Mucosa of descending colon (tissue), 3 donors: Measurements from ENCODE around the gene PCNX1. TPM values are rescaled to one million over a fixed set of nuclear protein-coding genes. Genes with fewer than 3 reads are reported as not detected.

Source experiments
- ATAC-seq: fragments of 200-7000 bp; cut with Tn5 transposase; one replicate; pipeline ENCODE4 v1.9.1; 2020; ENCODE audit warnings: mild to moderate bottlenecking, moderate library complexity
- DNase-seq, 3 donors: peaks; one replicate each; pipeline ENCODE4 v3.0.0-alpha.2; 2020
- H3K36me3 ChIP-seq: fragments of 200-600 bp; one replicate; pipeline ENCODE4 v1.8.0; 2021; ENCODE audit warnings: low read depth, mild to moderate bottlenecking
- H3K4me1 ChIP-seq: fragments of 200-600 bp; one replicate; pipeline ENCODE4 v1.8.0; 2021; ENCODE audit warnings: low read depth, mild to moderate bottlenecking
- H3K4me3 ChIP-seq: fragments of 200-600 bp; one replicate; pipeline ENCODE4 v1.8.0; 2021; ENCODE audit warnings: mild to moderate bottlenecking
- H3K9me3 ChIP-seq: fragments of 200-600 bp; one replicate; pipeline ENCODE4 v1.8.0; 2021; ENCODE audit warnings: mild to moderate bottlenecking
- intact Hi-C, 2 donors: fragments of 100-400 bp; cut with DNase I in 1 of 2; cut with micrococcal nuclease in 1 of 2; formaldehyde crosslinking; loops; one replicate each; pipeline versions ENCODE4 v1.11.0 to v1.11.1; 2022; cut with DNase I, micrococcal nuclease
- total RNA-seq, 3 donors: library from RNA; stranded (reverse); fragmentation: NEBNext Ultra II Directional in 2 of 3; extraction: Animal tissue kit (Norgen Biotek cat#: 25700) in 2 of 3; gene quantifications; one replicate each; pipeline versions ENCODE4 v1.2.1 to v1.2.4, GENCODE V29; 2021 to 2023
- TF ChIP-seq, protein P1 (sequence below): fragments of 200-600 bp; IDR thresholded peaks from one replicate; pipeline ENCODE4 v1.8.0; 2022; ENCODE audit warnings: antibody characterized with exemption, mild to moderate bottlenecking
- donor health status: DM: no; HTN: no; CAD: no; lungs with moderate emphysema.
- donor health status: DM: no; HTN: no; CAD: no.
- donor health status: DM: no; HTN: yes; CAD: no.

The PCNX1 gene
- total RNA-seq, 3 donors from 2014 or later = 27.5 to 49.4 (median 33.5) TPM

DNA sequence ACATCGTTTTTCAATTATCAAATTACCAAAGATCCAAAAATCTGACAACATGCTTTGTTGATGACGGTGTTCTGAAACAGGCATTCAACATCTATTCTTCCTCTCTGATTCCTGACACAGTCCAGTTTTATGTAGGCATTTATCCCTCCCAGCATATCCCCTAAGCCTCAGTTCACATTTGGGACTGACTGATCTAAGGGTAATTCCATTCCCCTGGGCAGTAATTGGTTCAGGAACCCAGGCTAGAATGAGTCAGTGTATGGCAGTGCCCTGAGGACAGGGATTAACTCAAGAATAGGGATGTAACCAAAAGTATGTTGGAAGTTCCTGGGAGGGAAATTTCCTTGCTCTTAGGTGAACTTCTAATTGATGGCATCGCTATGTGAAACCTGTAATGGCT is 10.3 kb upstream of the PCNX1 start:
- no peaks in the 10 kb centered on the region for H3K4me1 ChIP-seq
- DNase-seq (no peak), ATAC-seq (no peak)
- intact Hi-C loops = no loop called here
- H3K36me3 ChIP-seq = no peaks in the 10 kb centered on the region
- no peak overlapping the region for H3K4me3 ChIP-seq
- H3K9me3 ChIP-seq = no peaks in the 10 kb centered on the region
- TF ChIP-seq, protein P1, sequence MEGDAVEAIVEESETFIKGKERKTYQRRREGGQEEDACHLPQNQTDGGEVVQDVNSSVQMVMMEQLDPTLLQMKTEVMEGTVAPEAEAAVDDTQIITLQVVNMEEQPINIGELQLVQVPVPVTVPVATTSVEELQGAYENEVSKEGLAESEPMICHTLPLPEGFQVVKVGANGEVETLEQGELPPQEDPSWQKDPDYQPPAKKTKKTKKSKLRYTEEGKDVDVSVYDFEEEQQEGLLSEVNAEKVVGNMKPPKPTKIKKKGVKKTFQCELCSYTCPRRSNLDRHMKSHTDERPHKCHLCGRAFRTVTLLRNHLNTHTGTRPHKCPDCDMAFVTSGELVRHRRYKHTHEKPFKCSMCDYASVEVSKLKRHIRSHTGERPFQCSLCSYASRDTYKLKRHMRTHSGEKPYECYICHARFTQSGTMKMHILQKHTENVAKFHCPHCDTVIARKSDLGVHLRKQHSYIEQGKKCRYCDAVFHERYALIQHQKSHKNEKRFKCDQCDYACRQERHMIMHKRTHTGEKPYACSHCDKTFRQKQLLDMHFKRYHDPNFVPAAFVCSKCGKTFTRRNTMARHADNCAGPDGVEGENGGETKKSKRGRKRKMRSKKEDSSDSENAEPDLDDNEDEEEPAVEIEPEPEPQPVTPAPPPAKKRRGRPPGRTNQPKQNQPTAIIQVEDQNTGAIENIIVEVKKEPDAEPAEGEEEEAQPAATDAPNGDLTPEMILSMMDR = no peak

DNA sequence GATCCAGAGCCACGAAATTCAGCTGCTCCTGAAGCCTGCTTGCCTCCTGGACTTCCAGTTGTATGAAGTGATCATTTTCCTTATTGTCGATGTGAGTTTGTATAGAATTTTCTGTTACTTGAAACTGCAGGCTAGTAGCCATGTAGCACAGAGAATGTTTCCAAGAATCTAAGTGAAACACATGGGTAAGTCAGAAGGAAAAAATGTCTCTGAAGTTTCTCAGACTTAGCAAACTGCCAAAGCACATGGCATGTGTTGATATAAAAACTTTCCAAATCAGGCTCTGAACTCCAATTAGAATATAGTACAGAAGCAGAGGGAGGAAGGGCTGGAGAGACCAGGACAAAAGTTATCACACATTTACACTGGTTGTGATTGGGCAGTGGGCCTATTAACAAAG is 9.8 kb upstream of the PCNX1 start:
- H3K4me3 ChIP-seq = no peak overlapping the region
- H3K36me3 ChIP-seq = no peaks in the 10 kb centered on the region
- no peaks in the 10 kb centered on the region for H3K9me3 ChIP-seq
- TF ChIP-seq, protein P1 = no peak
- ATAC-seq = no peak
- DNase-seq = no peak
- no peaks in the 10 kb centered on the region for H3K4me1 ChIP-seq
- intact Hi-C loops = no loop called here

DNA sequence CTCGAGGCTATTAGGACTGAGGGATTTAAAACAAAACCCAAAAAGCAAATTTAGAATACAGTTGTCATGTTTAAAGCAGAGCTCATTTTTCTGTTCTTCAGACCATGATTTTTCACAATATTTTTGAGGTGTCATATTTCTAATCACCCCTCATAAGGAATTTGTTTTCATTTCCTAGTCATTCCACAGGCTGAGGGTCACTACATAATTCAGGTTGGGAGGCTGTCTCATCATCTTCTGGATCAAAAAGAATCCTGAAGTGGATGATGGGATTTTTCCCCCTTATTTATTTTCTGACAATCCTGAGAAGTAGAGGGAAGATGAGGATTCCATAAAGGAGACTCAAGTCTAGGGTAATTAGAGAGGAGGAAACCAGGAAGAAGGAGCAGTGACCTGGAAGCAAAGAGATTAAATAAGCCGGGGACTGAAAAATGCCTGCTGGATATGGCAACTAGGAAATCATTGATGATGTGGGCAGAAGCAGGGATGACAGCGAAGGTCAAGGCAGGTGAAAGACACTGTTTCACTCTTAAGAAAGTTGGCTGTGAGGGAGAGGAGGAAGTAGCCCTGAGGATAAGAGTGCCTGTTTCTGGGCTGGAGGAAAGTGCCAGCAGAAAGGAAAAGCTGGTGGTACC is 9.0 kb upstream of the PCNX1 start:
- H3K4me1 ChIP-seq = no peaks in the 10 kb centered on the region
- ATAC-seq (no peak), DNase-seq (no peak)
- intact Hi-C loops = no loop called here
- TF ChIP-seq, protein P1 = no peak
- H3K4me3 ChIP-seq = no peak overlapping the region
- H3K9me3 ChIP-seq = no peaks in the 10 kb centered on the region
- no peaks in the 10 kb centered on the region for H3K36me3 ChIP-seq

DNA sequence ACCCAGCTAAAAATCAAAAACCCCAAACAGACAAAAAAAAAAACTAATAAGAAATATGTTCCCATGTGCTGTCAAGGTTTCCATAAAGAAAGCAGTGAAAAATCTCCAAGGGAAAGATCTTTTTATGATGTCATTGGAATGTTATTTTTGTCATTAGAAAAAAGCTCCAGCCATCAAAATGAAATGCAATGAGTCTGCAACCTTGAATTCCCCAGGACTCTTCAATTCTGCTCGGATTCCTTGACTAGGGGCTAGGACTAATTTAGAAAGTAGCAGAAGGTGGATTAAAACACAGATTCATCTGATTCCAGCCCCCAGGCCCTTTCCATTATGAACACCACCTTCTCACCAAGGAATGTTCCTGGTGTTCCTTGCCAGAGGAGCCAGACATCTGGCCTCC is 6.0 kb upstream of the PCNX1 start:
- ATAC-seq = no peak

DNA sequence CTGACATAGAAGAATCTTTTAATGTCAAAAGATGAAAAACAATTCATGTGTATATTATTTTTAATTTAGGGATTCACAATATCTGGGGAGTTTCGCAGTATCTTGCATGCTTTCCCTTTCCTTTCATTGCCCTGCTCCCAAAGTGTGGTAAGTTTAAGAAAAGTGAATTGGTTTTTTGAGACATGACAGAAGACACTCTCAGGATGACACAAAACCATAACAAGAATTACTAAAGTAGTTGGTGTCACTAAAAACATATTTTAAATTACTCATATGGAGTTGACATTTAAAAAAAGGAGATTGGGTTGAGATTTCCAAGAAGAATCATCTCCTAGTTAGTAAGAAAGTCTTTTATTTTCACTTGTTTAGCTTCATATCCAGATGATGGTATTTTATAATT is 5.1 kb upstream of the PCNX1 start:
- Histone ChIP-seq H3K4me1 (no peaks in the 10 kb centered on the region), H3K36me3 (no peaks in the 10 kb centered on the region), H3K9me3 (no peaks in the 10 kb centered on the region), H3K4me3 (no peak overlapping the region)
- ATAC-seq (no peak), DNase-seq (no peak)
- intact Hi-C loops = no loop called here
- TF ChIP-seq, protein P1 = no peak

More for the DNA sequence above, 6.0 kb upstream of the PCNX1 start:
- Histone ChIP-seq H3K4me3 (no peak overlapping the region), H3K9me3 (no peaks in the 10 kb centered on the region), H3K36me3 (no peaks in the 10 kb centered on the region), H3K4me1 (no peaks in the 10 kb centered on the region)
- no peak for DNase-seq
- TF ChIP-seq, protein P1 = no peak
- intact Hi-C loops = no loop called here

DNA sequence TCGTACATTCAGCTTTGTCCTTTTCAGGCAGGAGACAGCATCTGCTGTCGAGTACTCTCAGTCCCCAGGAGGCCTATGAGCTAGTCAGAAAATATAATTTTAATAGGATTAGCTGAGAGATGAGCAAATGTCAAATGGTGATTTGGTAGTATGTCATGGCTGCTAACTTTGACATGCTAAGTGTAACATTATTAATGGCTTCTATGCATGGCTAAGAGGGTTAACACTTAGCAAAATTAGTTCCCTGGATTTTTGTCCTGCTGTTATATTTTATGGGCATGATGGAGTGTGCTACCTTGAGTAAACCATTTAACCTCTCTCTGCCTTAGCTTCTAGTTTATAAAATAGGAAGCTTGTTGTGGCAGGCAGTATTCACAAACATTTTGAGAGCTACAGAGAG is 2.9 kb upstream of the PCNX1 start:
- no peaks in the 10 kb centered on the region for H3K36me3 ChIP-seq
- no peaks in the 10 kb centered on the region for H3K9me3 ChIP-seq
- intact Hi-C loops = no loop called here
- no peak for ATAC-seq
- H3K4me1 ChIP-seq = no peaks in the 10 kb centered on the region
- no peak for DNase-seq
- TF ChIP-seq, protein P1 = no peak
- H3K4me3 ChIP-seq = no peak overlapping the region
